Natural killer cell (primary cell): ENCODE data around the gene VSTM2B. TPM values are rescaled to one million over a fixed set of nuclear protein-coding genes. Genes with fewer than 3 reads are reported as not detected.

ENCODE experiments used
- ATAC-seq, 3 donors: fragments of 150-1000 bp in 2 of 3; fragments of 200-7000 bp in 1 of 3; cut with Tn5 transposase; 1 replicate in 1 of 3; 2 replicates in 2 of 3; pipeline ENCODE4 v1.10.0; 2021; ENCODE audit warnings: mild to moderate bottlenecking in 2 of 3, moderate library complexity in 2 of 3
- DNase-seq, 2 donors: peaks; one replicate each; pipeline versions ENCODE4 v3.0.0 to v3.0.0-alpha.2; 2013 to 2021; ENCODE audit warnings: mixed read lengths in 1 of 2
- H3K27ac ChIP-seq: one replicate; pipeline ENCODE4 v1.5.1; 2013; ENCODE audit warnings: mild to moderate bottlenecking, low read length
- H3K27me3 ChIP-seq: one replicate; pipeline ENCODE4 v1.6.1; 2013; ENCODE audit warnings: low read length; ENCODE audit not compliant: control insufficient read depth, insufficient read depth
- H3K36me3 ChIP-seq: one replicate; pipeline ENCODE4 v1.6.1; 2013; ENCODE audit warnings: low read length; ENCODE audit not compliant: control insufficient read depth, insufficient read depth
- H3K4me1 ChIP-seq: one replicate; pipeline ENCODE4 v1.6.1; 2013; ENCODE audit warnings: low read length; ENCODE audit not compliant: control insufficient read depth, insufficient read depth
- H3K4me3 ChIP-seq: one replicate; pipeline ENCODE4 v1.5.1; 2013; ENCODE audit warnings: low read length
- H3K9me3 ChIP-seq: one replicate; pipeline ENCODE4 v1.6.1; 2013; ENCODE audit warnings: low read length; ENCODE audit not compliant: control insufficient read depth, insufficient read depth
- H3K27ac Mint-ChIP-seq, 2 donors: one replicate each; pipeline ENCODE4 v1.8.0; 2022; ENCODE audit warnings: mild to moderate bottlenecking in 2 of 2, mixed read lengths in 2 of 2, moderate library complexity in 1 of 2
- H3K27me3 Mint-ChIP-seq, 2 donors: one replicate each; pipeline ENCODE4 v1.8.0; 2022; ENCODE audit warnings: low read depth in 2 of 2, mixed read lengths in 2 of 2
- H3K36me3 Mint-ChIP-seq: one replicate; pipeline ENCODE4 v1.8.0; 2022; ENCODE audit warnings: mixed read lengths
- H3K4me1 Mint-ChIP-seq, 2 donors: one replicate each; pipeline ENCODE4 v1.8.0; 2022; ENCODE audit warnings: mixed read lengths in 2 of 2
- H3K4me3 Mint-ChIP-seq: one replicate; pipeline ENCODE4 v1.8.0; 2022; ENCODE audit warnings: mild to moderate bottlenecking, moderate library complexity, mixed read lengths
- H3K9me3 Mint-ChIP-seq, 2 donors: one replicate each; pipeline ENCODE4 v1.8.0; 2022; ENCODE audit warnings: mixed read lengths in 2 of 2
- WGBS: methylation state at CpG from one replicate; pipeline ENCODE4 v1.1.7; 2013; ENCODE audit warnings: missing lambda C conversion rate; ENCODE audit not compliant: insufficient coverage; 5-methylcytosine and 5-hydroxymethylcytosine counted together
- intact Hi-C: fragments of 100-400 bp; cut with micrococcal nuclease; formaldehyde crosslinking; loops from one replicate; pipeline ENCODE4 v1.14.2; 2022
- total RNA-seq, 4 donors: library from RNA; stranded (reverse); fragments of 120-200 nt in 1 of 4; gene quantifications; one replicate each; pipeline versions ENCODE4 v1.2.3 to v1.2.4, GENCODE V29; 2013 to 2022
- TF ChIP-seq, protein P1 (sequence below): fragments of 200-600 bp; IDR thresholded peaks from one replicate; pipeline ENCODE4 v1.8.0; 2022; ENCODE audit warnings: antibody characterized with exemption

Gene VSTM2B
- total RNA-seq, 3 donors from 2014 or later (not counting 1 experiment from before 2014, with no cell fraction given) = not detected

DNA sequence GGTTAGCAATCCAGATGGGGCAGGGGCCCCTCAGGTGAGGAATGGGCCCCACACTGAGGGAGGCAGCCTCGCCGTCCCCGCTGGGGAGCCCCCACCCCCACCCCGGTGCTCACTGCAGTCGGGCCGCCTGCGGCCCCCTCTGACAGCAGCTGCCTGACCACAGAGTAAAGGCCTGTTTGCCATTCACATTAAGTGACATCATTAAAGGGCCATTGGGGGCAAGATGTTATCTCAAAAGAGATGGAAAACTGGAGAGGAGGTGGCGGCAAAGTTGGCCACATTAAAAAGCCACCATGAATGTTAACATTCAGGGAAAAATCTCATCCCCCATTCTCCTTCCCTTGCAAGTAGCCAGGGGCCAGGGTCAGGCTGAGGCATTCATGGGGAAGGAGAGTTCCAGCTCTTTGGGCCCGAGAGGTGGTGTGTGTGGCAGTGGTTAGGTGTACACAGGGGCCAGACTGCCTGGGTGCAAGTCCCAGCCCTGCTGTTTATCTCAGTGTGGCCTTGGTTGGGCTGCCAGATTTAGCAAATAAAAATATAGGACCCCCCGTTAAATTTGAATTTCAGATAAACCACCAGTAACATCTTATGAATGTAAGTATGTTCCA is 20.9 kb downstream of the VSTM2B start:
- TF ChIP-seq, protein P1, sequence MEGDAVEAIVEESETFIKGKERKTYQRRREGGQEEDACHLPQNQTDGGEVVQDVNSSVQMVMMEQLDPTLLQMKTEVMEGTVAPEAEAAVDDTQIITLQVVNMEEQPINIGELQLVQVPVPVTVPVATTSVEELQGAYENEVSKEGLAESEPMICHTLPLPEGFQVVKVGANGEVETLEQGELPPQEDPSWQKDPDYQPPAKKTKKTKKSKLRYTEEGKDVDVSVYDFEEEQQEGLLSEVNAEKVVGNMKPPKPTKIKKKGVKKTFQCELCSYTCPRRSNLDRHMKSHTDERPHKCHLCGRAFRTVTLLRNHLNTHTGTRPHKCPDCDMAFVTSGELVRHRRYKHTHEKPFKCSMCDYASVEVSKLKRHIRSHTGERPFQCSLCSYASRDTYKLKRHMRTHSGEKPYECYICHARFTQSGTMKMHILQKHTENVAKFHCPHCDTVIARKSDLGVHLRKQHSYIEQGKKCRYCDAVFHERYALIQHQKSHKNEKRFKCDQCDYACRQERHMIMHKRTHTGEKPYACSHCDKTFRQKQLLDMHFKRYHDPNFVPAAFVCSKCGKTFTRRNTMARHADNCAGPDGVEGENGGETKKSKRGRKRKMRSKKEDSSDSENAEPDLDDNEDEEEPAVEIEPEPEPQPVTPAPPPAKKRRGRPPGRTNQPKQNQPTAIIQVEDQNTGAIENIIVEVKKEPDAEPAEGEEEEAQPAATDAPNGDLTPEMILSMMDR = no peak
- Mint-ChIP-seq H3K27ac (no peak overlapping the region), H3K27me3 (peaks cover 6 to 8% of the 10 kb centered on the region in 2 donors), H3K36me3 (no peaks in the 10 kb centered on the region), H3K4me1 (no peaks in the 10 kb centered on the region), H3K9me3 (no peaks in the 10 kb centered on the region), H3K4me3 (no peak overlapping the region)
- WGBS = 24% methylated on average over 9 of the region's 10 CpGs
- intact Hi-C loops = no loop called here
- no peaks in the 10 kb centered on the region for H3K27me3 ChIP-seq
- DNase-seq (no peak), ATAC-seq (no peak)
- H3K4me3 ChIP-seq = no peak overlapping the region
- H3K27ac ChIP-seq = no peak overlapping the region
- no peaks in the 10 kb centered on the region for H3K9me3 ChIP-seq
- H3K4me1 ChIP-seq = no peaks in the 10 kb centered on the region
- H3K36me3 ChIP-seq = no peaks in the 10 kb centered on the region

DNA sequence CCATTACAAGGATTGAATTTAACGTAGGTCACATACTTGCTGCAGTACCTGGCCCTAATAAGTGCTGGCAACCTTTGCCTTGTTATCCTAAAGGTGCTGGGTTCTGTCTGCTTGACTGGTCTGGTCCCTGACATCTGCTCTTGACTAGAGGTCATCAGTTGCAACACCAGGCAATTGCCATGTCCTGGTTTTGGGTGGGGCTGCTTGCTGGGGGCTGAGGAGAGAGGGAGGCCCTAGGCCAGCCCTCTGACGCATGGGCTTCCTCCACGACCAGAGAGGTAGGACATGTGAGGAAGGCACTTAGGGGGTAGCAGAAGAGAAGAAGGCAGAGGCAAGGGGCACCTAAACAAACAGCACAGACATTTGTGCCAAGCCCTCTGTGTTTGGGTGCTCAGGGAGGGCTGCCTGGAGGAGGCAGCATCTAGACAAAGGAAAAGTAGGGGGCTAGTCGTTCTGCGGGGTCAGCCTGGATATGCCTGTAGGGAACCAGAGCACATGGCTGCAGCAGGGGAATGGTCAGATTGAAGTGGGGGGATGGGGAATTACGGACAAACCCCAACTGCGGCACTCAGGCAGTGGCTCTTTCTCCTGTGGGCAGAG is 21.7 kb downstream of the VSTM2B start:
- Histone ChIP-seq H3K27me3 (no peaks in the 10 kb centered on the region), H3K4me3 (no peak overlapping the region), H3K9me3 (no peaks in the 10 kb centered on the region), H3K27ac (no peak overlapping the region), H3K4me1 (no peaks in the 10 kb centered on the region), H3K36me3 (no peaks in the 10 kb centered on the region)
- H3K27me3 Mint-ChIP-seq = peaks cover 6 to 8% of the 10 kb centered on the region in 2 donors
- TF ChIP-seq, protein P1 = no peak
- H3K9me3 Mint-ChIP-seq = no peaks in the 10 kb centered on the region
- H3K4me3 Mint-ChIP-seq = no peak overlapping the region
- H3K36me3 Mint-ChIP-seq = no peaks in the 10 kb centered on the region
- WGBS = 77% methylated on average over 7 of the region's 7 CpGs
- no peak overlapping the region for H3K27ac Mint-ChIP-seq
- no peaks in the 10 kb centered on the region for H3K4me1 Mint-ChIP-seq
- ATAC-seq (no peak), DNase-seq (no peak)
- intact Hi-C loops = no loop called here

DNA sequence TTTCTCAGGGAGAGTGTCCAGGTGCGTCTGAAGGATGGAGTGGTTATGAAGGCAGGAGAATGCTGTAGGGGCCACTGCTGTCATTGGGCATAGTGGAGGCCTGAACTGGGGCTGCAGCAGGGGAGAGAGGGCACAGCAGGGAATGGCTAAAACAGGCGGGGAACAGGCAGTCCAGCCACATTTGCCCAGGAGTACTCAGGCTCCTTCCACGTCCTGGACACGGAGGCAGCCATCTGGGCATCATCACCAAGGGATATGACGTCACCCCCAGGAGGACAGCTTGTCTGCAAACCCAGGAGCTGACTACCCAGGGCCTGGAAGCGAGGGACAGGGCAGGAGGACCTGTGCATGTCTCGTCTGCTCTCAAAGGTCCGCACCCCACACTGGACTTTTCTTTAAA is 22.2 kb downstream of the VSTM2B start:
- Mint-ChIP-seq H3K4me3 (no peak overlapping the region), H3K4me1 (no peaks in the 10 kb centered on the region), H3K27me3 (peaks cover 6 to 8% of the 10 kb centered on the region in 2 donors), H3K27ac (no peak overlapping the region), H3K36me3 (no peaks in the 10 kb centered on the region), H3K9me3 (no peaks in the 10 kb centered on the region)
- no peaks in the 10 kb centered on the region for H3K4me1 ChIP-seq
- ATAC-seq (no peak), DNase-seq (no peak)
- no peaks in the 10 kb centered on the region for H3K36me3 ChIP-seq
- H3K4me3 ChIP-seq = no peak overlapping the region
- H3K27me3 ChIP-seq = no peaks in the 10 kb centered on the region
- intact Hi-C loops = no loop called here
- WGBS = 75% methylated on average over 8 of the region's 8 CpGs
- H3K9me3 ChIP-seq = no peaks in the 10 kb centered on the region
- H3K27ac ChIP-seq = no peak overlapping the region
- TF ChIP-seq, protein P1 = no peak
